Measurements from ENCODE around the gene IP6K2.

The IP6K2 gene

DNA sequence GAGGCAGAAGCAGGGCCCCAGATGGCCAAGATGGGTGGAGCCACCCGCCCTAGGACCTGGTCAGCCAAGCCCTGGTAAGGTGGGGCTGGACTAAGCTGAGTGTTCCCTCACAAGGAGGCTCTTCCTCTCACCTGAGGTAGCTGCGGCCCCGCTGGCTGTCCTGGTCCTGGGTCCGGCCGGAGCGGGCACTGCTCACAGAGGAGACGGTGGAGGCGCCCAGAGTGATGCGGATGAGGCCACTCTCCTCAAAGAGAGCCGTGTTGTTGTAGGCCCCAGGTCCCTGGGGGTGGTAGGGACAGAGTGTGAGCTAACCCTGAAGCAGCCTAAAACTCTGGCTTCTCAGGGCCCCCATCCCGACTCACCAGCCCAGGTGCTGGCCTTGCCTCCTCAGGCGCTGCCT, 74.4 kb downstream of the IP6K2 start:
- TF ChIP-seq POLR2AphosphoS5 (IDR thresholded peaks at IDR 0.05; ENCODE audit: low read depth, low read length), result no peak
- no peak for TF ChIP-seq SIN3A (IDR thresholded peaks at IDR 0.05; ENCODE audit: borderline replicate concordance, insufficient read depth, low read length)
- TF ChIP-seq, protein P1, sequence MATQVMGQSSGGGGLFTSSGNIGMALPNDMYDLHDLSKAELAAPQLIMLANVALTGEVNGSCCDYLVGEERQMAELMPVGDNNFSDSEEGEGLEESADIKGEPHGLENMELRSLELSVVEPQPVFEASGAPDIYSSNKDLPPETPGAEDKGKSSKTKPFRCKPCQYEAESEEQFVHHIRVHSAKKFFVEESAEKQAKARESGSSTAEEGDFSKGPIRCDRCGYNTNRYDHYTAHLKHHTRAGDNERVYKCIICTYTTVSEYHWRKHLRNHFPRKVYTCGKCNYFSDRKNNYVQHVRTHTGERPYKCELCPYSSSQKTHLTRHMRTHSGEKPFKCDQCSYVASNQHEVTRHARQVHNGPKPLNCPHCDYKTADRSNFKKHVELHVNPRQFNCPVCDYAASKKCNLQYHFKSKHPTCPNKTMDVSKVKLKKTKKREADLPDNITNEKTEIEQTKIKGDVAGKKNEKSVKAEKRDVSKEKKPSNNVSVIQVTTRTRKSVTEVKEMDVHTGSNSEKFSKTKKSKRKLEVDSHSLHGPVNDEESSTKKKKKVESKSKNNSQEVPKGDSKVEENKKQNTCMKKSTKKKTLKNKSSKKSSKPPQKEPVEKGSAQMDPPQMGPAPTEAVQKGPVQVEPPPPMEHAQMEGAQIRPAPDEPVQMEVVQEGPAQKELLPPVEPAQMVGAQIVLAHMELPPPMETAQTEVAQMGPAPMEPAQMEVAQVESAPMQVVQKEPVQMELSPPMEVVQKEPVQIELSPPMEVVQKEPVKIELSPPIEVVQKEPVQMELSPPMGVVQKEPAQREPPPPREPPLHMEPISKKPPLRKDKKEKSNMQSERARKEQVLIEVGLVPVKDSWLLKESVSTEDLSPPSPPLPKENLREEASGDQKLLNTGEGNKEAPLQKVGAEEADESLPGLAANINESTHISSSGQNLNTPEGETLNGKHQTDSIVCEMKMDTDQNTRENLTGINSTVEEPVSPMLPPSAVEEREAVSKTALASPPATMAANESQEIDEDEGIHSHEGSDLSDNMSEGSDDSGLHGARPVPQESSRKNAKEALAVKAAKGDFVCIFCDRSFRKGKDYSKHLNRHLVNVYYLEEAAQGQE (IDR thresholded peaks at IDR 0.05; ENCODE audit: insufficient read depth in 1 of 2, low read depth in 2 of 2, low read length in 2 of 2), result no peak
- no peak for TF ChIP-seq FOXP2 (optimal IDR thresholded peaks at IDR 0.05; ENCODE audit: borderline replicate concordance, extremely low read depth, extremely low read length, insufficient read depth)
- TF ChIP-seq TAF1 (IDR thresholded peaks at IDR 0.05; ENCODE audit: borderline replicate concordance, insufficient read depth, low read length), result no peak

DNA sequence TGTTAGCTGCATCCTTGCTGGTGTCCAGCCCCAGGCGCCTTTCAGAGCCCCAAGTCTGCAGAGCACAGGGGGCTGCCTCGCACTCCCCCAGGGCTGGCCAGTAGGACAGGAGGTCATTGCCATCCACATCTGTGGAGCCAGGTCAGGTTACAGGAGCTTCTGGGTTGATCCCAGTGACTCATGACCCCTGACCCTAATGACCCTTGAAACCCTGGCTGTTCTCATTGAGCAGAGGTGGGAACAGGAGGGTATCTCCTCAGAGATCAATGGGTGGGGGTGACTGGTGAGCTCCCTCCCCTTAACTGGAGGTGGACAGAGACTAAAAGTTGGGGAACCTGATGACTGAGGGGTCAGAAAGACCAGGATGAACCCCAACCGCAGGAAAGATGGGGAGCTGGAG, 75.6 kb downstream of the IP6K2 start:
- TF ChIP-seq POLR2AphosphoS5 (IDR thresholded peaks at IDR 0.05; ENCODE audit: low read depth, low read length) (no peak), FOXP2 (optimal IDR thresholded peaks at IDR 0.05; ENCODE audit: borderline replicate concordance, extremely low read depth, extremely low read length, insufficient read depth) (no peak), SIN3A (IDR thresholded peaks at IDR 0.05; ENCODE audit: borderline replicate concordance, insufficient read depth, low read length) (no peak), TAF1 (IDR thresholded peaks at IDR 0.05; ENCODE audit: borderline replicate concordance, insufficient read depth, low read length) (no peak)
- TF ChIP-seq, protein P1 (IDR thresholded peaks at IDR 0.05; ENCODE audit: insufficient read depth in 1 of 2, low read depth in 2 of 2, low read length in 2 of 2), result no peak

DNA sequence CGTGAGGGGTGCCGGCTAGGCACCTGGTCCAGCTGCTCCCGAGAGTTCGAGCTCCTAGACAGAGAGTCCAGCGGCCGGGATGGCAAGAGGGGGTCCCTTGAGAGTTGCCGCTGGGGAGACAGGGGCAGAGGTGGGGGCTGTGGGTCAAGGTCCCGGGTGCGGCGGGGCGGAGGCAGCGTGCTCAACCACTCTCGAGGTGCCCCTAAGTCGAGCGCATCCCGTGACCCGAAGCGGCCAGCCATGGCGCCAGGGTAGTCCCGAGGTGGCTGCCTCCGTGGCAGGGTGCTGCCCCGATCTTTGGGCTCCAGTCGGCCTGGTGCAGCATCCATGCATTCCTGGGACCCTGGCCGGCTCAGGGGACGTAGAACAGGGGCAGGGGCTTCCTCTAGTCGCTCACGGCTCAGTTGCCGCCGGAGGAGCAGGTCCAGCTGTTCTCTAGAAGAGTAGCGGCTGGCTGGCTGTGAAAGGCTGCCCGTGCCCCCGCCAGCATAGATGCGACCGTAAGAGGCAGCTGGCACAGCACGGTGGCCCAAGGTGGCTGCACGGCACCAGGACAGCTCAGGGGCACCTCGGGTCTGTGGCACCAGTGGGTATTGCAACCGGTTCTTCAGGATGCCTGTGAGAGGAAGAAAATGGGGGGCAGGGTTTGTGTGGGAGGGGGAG, 76.9 kb downstream of the IP6K2 start:
- TF ChIP-seq FOXP2 (optimal IDR thresholded peaks at IDR 0.05; ENCODE audit: borderline replicate concordance, extremely low read depth, extremely low read length, insufficient read depth) (no peak), SIN3A (IDR thresholded peaks at IDR 0.05; ENCODE audit: borderline replicate concordance, insufficient read depth, low read length) (no peak)

Measured in PFSK-1 (cell line).